Measurements from ENCODE around the gene SRSF10.
"Not testable (repeated sequence)": the region's sequence is repeated elsewhere in the genome, so short reads cannot be mapped to it uniquely, and the experiment has no call there.

SRSF10 gene

DNA sequence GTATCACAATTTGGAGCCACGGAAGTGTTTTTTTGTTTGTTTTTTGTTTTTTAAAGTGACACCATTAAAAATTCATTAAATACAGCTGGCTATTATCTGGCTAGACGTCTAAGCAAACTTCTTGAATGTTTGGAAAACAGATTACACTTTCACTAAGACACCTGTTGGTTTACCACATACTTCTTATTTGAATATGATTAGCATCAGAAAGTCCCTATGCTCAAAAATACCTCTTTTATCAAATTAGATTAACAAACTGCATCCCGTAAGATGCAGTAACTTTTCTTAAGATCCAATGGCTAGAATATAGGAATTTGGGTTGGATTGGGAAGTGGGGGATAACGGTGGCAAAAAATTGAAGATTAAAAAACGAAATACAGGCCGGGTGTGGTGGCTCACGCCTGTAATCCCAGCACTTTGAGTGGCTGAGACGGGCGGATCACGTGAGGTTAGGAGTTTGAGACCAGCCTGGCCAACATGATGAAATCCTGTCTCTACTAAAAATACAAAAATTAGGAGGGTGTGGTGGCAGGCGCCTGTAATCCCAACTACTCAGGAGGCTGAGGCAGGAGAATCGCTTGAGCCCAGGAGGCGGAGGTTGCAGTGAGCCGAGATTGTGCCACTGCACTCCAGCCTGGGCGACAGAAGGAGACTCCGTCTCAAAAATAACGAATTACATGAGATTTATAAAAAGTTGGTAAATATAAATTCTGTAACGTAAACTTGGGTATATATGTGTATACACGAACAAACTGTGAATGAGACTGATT is 21.9 kb downstream of the SRSF10 start:
- DNase-seq, result not testable (repeated sequence)

DNA sequence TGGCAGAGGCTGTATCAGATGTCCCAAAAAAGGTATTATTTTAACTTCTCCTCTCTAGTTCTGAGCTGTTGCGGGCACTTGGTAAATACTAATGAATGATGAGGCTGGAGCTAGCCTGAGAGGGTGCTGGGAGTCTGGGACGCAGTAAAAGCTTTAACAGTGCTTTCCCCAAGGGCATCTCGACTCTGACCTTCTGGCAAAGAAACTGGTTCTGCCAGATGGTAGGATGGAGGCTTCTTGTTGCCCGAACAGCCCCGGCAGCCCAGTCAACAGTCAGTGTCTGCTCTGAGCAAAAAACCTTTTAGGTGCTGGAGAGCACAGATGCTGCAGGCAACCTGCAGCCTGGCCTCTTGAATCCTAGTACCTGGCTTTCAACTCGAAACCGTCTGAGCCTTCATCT is 23.0 kb downstream of the SRSF10 start:
- no peak for DNase-seq

GRCh38 chr1:23953020-23953419 is 27.1 kb downstream of the SRSF10 start:
- no peak for DNase-seq

GRCh38 chr1:23947366-23947765 is 32.8 kb downstream of the SRSF10 start:
- DNase-seq, result no peak

DNA sequence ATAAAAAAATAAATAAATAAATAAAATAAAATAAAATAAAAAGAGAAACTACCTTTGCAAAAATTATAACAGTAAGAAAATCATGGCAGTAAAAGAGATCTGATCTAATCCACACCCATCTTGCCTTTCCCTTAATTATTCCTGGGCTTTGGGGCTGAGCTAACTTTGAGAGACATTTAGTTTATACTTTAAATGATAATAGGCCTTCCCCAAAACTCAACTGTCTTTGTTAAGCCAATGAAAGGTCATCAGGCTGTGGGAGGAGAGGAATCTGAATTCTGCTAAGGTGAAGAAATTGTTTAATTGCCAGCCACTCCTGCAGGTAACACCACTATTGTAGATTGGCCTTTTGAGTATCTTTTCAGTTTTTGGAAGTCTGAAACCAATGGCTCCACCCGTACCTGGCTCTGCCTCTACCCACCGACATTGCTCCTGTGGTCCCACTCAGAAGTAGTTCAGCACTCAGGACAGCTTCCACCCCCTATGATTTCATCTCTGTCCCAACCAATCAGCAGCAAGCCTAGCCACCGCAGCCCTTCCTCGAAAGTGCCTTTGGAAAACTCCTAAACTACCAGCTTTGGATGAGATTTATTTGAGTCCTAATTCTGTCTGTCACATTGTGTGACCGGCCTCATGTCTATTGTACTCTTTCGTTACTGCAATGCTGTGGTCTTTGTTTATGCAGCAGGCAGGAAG is 43.5 kb downstream of the SRSF10 start:
- DNase-seq, result no peak

DNA sequence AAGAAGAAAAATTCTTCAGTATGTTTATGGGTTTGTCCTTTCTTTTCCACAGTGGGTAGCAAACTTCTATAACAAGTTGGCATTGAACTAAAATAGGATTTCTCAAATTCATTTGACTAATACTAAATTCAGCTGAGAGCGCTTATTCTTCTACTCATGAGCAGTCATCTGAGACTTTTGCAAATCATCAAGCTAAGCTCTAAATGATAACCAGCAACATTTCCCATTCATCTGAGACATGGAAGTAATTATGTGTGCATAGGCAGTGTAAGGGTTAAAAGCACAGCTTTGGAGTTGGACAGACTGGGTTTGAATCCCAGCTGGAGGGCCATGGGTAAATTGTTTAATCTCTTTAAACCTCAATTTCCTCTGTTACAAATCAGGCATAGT is 48.6 kb downstream of the SRSF10 start:
- no peak for DNase-seq

- no peak for DNase-seq
Observed at GRCh38 chr1:23930861-23931490, 49.2 kb downstream of the SRSF10 start.

DNA sequence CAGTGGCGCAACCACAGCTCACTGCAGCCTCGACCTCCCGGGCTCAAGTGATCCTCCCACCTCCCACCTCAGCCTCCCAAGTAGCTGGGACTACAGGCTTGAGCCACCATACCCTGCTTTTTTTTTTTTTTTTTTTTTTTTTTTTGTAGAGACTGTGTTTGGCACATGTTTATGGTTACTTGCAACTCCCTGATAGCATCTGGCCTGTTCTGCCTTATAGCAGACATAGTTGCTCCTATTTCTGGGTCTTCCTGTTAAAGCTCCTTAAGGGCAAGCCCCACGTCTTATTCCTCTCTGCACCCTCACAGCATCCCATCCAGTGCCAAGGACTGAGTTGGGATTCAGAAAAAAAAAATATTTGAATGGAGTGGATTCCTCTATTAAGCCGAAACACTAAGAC is 49.9 kb downstream of the SRSF10 start:
- DNase-seq, result no peak

DNA sequence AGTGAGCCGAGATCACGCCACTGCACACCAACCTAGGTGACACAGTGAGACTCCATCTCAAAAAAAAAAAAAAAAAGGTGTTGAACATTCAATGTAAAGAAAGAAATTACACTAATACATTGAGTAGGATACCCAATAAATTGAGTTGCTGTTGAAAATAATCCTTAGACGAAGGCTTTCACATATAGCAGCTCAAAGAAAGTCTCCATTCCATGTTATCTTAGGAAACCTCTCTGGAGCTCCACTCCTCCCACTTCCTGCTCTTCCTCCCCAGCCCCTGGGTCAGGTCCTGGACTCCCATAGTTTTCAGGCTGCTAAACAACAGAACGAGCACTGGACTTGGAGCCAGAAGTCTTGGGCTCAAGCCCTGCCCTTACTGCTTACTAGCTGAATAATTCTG is 51.3 kb downstream of the SRSF10 start:
- DNase-seq, result no peak

DNA sequence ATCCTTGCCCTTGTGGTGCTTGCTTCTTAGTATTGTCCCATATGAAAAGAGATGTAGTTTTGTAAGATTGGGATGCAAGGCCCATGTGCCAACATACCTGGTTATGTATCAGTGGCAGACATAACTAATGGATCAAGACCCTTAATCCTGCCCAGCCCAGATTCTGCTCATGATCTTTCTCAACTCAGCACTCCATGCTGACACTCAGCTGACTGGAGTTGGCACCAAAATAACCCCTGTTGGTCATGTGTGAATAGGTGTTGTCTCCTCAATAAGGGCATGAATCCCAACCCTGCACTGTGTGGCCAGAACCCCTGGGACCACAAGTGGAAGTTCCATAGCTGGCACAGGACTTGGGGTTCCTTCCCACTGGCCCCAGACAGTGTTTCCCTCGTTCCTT is 53.0 kb downstream of the SRSF10 start:
- no peak for DNase-seq

- no peak for DNase-seq
Observed at GRCh38 chr1:23925279-23925678, 54.8 kb downstream of the SRSF10 start.

- DNase-seq, result no peak
Observed at GRCh38 chr1:23924601-23925000, 55.5 kb downstream of the SRSF10 start.

- DNase-seq, result no peak
Observed at GRCh38 chr1:23923592-23924499, 56.3 kb downstream of the SRSF10 start.

DNA sequence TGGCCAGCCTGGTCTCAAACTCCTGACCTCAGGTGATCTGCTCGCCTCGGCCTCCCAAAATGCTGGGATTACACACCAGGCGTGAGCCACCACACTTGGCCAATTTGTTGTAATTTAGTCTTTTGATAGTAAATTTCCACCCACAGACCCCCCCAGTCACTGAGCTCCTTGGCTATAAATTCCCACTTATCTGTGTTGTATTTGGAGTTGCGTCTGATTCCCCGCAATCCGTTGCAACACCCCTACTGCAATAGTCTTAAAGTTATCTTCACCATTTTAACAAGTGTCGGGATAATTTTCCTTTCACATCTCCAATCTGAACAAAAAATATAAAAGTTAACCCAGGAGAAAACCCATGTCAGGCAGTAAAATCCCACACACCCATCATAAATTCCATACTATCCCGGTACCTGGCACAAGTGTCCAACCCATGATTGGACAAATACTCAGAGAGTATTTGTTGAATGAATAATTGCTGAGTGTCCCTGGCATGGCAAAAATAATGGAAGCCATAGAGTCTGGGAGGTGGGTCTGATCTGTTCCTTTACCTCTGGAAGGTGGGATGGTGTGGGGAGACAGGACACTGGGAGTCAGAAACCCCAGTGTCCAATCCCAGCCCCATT is 57.7 kb downstream of the SRSF10 start:
- no peak for DNase-seq

DNA sequence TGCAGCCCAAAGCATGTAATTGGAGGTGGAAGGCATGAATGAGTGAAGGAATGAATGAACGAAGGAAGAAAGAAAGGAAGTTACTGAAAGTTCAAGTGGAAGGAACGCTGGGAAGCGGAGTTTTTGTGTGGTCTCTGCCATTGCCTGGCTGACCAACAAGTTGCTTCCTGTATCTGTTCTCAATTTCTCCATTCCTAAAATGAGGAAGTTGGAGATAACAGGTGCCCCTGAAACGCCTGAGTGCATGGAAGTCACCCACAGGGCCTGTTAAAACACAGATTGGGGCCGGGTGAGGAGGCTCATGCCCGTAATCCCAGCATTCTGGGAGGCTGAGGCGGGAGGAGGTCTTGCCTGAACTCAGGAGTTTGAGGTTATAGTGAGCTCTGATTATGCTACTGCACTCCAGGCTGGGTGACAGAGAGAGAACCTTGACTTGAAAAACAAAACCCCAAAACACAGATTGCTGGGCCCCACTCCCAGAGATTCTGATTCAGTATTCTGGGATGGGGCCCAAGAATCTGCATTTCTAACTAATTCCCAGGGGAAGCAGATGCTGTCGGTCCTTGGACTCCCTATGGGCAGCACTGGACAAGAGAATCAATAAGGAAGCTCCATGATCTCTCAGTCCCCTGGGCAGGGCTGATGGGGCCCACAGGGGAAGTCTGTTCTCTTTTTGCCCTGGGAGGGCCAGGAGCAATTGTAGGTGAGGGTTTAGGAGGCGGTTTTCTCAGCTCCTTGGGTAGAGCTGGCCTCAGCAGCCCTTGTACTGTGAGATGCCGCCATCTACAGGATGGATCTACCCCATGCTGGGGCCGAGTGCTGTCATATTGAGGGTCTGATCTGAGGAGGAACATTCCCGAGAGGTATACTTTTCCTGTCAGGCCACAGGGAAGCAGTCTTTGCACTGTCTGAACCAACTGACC is 63.7 kb downstream of the SRSF10 start:
- peak; percentile 73 for DNase-seq

DNA sequence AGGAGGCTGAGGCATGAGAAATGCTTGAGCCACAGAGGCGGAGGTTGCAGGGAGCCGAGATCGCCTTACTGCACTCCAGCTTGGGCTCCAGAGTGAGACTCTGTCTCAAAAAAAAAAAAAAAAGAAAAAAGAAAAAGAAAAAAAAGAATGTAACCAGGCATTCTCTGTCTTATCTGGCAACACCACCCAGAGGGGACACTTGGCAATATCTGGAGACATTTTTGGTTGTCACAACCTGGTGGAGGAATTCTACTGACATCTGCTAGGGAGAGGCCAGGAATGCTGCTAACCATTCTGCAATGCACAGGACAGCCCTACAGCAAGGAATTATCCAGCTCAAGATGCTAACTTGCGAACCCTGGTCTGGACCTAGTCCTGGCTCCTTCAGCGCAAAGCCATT is 64.7 kb downstream of the SRSF10 start:
- no peak for DNase-seq

DNA sequence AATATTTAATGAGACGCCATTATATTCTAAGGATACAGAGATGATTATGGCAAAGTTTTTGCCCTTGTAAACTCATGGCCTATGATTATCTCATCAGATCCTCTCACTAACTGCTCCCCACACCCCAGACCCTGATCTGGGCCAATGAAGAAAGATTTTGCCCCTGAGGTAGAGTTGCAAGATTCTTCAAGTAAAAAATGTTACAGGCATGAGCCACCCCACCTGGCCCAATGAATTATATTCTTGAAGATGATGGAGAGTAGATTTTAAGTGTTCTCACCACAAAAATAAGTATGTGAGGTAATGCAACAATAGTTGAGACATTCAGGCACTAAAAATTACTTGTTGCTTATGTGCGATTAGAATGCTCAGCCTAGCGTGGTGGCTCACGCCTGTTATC is 65.2 kb downstream of the SRSF10 start:
- no peak for DNase-seq
